Esophagus (tissue), 2 donors: ENCODE results near the gene CAMSAP2. TPM values are rescaled to one million over a fixed set of nuclear protein-coding genes. Genes with fewer than 3 reads are reported as not detected.
A peak's percentile ranks its signal among the peaks of the same experiment; 100 is the strongest.

Source experiments
- H3K27ac ChIP-seq, 2 donors: one replicate each; pipeline ENCODE4 v1.5.1; 2013; ENCODE audit warnings: low read depth in 2 of 2, mild to moderate bottlenecking in 2 of 2, inconsistent platforms in 1 of 2, low read length in 1 of 2, moderate library complexity in 1 of 2
- H3K27me3 ChIP-seq, 2 donors: one replicate each; pipeline ENCODE4 v1.6.1; 2013; ENCODE audit warnings: low read length in 2 of 2, control low read depth in 1 of 2, mild to moderate bottlenecking in 1 of 2; ENCODE audit not compliant: insufficient read depth in 2 of 2, control insufficient read depth in 1 of 2
- H3K36me3 ChIP-seq, 2 donors: one replicate each; pipeline ENCODE4 v1.6.1; 2013; ENCODE audit warnings: low read length in 1 of 2; ENCODE audit not compliant: control insufficient read depth in 2 of 2, insufficient read depth in 2 of 2
- H3K4me1 ChIP-seq, 2 donors: one replicate each; pipeline ENCODE4 v1.6.1; 2013; ENCODE audit warnings: low read length in 1 of 2; ENCODE audit not compliant: control insufficient read depth in 2 of 2, insufficient read depth in 2 of 2
- H3K4me3 ChIP-seq, 2 donors: one replicate each; pipeline ENCODE4 v1.5.1; 2013; ENCODE audit warnings: low read length in 2 of 2, mild to moderate bottlenecking in 2 of 2, low read depth in 1 of 2, moderate library complexity in 1 of 2
- H3K9me3 ChIP-seq, 2 donors: one replicate each; pipeline ENCODE4 v1.6.1; 2013; ENCODE audit warnings: mild to moderate bottlenecking in 2 of 2, low read depth in 1 of 2, low read length in 1 of 2, moderate library complexity in 1 of 2; ENCODE audit not compliant: control insufficient read depth in 2 of 2, insufficient read depth in 1 of 2
- WGBS, 2 donors: extraction: QIAGEN DNeasy Blood & Tissue Kit; methylation state at CpG; one replicate each; pipeline ENCODE4 v1.1.7; 2013; 5-methylcytosine and 5-hydroxymethylcytosine counted together
- polyA plus RNA-seq, 2 donors: library from polyadenylated mRNA; stranded (reverse); fragments of 200-250 nt; gene quantifications; one replicate each; pipeline ENCODE4 v1.2.3, GENCODE V29; 2013
- donor health status: healthy with polysubstance abuse.
- donor health status: Bipolar disorder and iron deficiency.

The CAMSAP2 gene
- polyA plus RNA-seq, 2 donors, result 5.4 to 7.2 TPM

DNA sequence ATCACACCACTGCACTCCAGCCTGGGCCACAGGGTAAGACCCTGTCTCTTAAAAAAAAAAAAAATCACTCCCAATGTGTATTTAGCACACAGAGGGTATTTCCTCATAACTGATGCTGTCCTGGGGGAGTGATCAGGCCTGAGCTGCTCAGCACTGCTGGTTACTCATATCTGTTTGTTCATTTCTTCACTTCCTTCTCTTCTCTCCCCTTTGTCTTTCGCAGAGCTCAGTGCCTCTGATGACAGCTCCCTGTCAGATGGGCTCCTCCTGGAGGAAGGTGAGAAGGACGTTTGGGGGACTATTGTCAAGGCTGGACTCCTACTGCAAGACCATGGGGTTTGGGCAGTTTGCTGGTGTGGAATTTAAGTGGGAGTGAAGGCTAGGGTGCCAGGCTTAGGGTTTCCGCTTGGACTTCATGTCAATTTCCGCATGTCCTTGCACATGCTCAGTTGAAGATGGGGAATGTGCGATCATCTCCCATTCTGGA is 169.0 kb downstream of the CAMSAP2 start:
- H3K36me3 ChIP-seq, result peaks cover 0 to 27% of the 10 kb centered on the region in 2 donors
- 63 to 73% methylated on average over 5 of the region's 5 CpGs for WGBS, 2 donors
- H3K27me3 ChIP-seq, result no peaks in the 10 kb centered on the region
- no peaks in the 10 kb centered on the region for H3K9me3 ChIP-seq
- H3K4me3 ChIP-seq, result no peak overlapping the region
- H3K27ac ChIP-seq, result peak overlapping the region; percentile 83 to 92
- peaks cover 0 to 21% of the 10 kb centered on the region in 2 donors for H3K4me1 ChIP-seq

GRCh38 chr1:200908191-200908868 is 169.6 kb downstream of the CAMSAP2 start:
- peak overlapping the region in 1 of 2 donors; percentile 7 for H3K4me3 ChIP-seq
- peak overlapping the region; percentile 83 to 92 for H3K27ac ChIP-seq
- H3K9me3 ChIP-seq, result no peaks in the 10 kb centered on the region
- WGBS, 2 donors, result 53 to 71% methylated on average over 6 of the region's 6 CpGs
- no peaks in the 10 kb centered on the region for H3K27me3 ChIP-seq
- H3K36me3 ChIP-seq, result peaks cover 0 to 25% of the 10 kb centered on the region in 2 donors
- H3K4me1 ChIP-seq, result peaks cover 0 to 21% of the 10 kb centered on the region in 2 donors

- 60 to 64% methylated on average over 5 of the region's 5 CpGs for WGBS, 2 donors
- peak overlapping the region; percentile 83 to 92 for H3K27ac ChIP-seq
- H3K4me3 ChIP-seq, result no peak overlapping the region
- H3K36me3 ChIP-seq, result peaks cover 0 to 25% of the 10 kb centered on the region in 2 donors
- peaks cover 0 to 20% of the 10 kb centered on the region in 2 donors for H3K4me1 ChIP-seq
- no peaks in the 10 kb centered on the region for H3K27me3 ChIP-seq
- H3K9me3 ChIP-seq, result no peaks in the 10 kb centered on the region
Measured at GRCh38 chr1:200909071-200909470, 170.4 kb downstream of the CAMSAP2 start.

GRCh38 chr1:200909757-200910239 is 171.1 kb downstream of the CAMSAP2 start:
- Histone ChIP-seq H3K9me3 (no peaks in the 10 kb centered on the region), H3K4me1 (peaks cover 0 to 16% of the 10 kb centered on the region in 2 donors)
- 76 to 78% methylated on average over 4 of the region's 4 CpGs for WGBS, 2 donors

More at GRCh38 chr1:200909757-200910239, 171.1 kb downstream of the CAMSAP2 start:
- Histone ChIP-seq H3K27me3 (no peaks in the 10 kb centered on the region), H3K27ac (no peak overlapping the region), H3K36me3 (peaks cover 0 to 21% of the 10 kb centered on the region in 2 donors), H3K4me3 (no peak overlapping the region)

Other genes with a start within 250 kb of the CAMSAP2 start
- gene KIF14, start 118.1 kb upstream of the CAMSAP2 start, polyA plus RNA-seq, result under 1 TPM; 0.71 to 0.85 TPM
- 10 to 100 TPM; 11.9 to 29.2 TPM for gene DDX59, start 69.0 kb upstream of the CAMSAP2 start, polyA plus RNA-seq
- gene GPR25, start 134.1 kb downstream of the CAMSAP2 start, polyA plus RNA-seq, result under 1 TPM; 0.14 to 0.55 TPM
- gene INAVA, start 156.0 kb downstream of the CAMSAP2 start, polyA plus RNA-seq, result 10 to 100 TPM; 39.4 to 41.9 TPM